HepG2 (cell line): Measurements from ENCODE around the gene DEFB124. TPM values are rescaled to one million over a fixed set of nuclear protein-coding genes. Genes with fewer than 3 reads are reported as not detected.
A peak's percentile ranks its signal among the peaks of the same experiment; 100 is the strongest.

Source experiments
- ATF7-NPFF ChIP-seq: sonication (generic); formaldehyde crosslinking; IDR thresholded peaks from 2 replicates; pipeline ENCODE4 v1.8.1; 2023; ENCODE audit warnings: mild to moderate bottlenecking, low read depth, missing genetic modification reagents, moderate library complexity
- GMEB2 ChIP-seq: IDR thresholded peaks from 2 replicates; pipeline ENCODE4 v1.6.1; 2016; ENCODE audit warnings: missing biosample characterization, missing genetic modification reagents, low read depth
- HMG20A ChIP-seq: IDR thresholded peaks from 2 replicates; pipeline ENCODE4 v1.6.1; 2016; ENCODE audit warnings: borderline replicate concordance
- HNRNPLL ChIP-seq: fragments of 200-400 bp; formaldehyde crosslinking; IDR thresholded peaks from 2 replicates; pipeline ENCODE4 v1.6.1; 2017; ENCODE audit warnings: mild to moderate bottlenecking, low read depth, low read length; ENCODE audit not compliant: poor library complexity, severe bottlenecking
- MED8 ChIP-seq: sonication (generic); formaldehyde crosslinking; IDR thresholded peaks from 2 replicates; pipeline ENCODE4 v1.8.1; 2023; ENCODE audit warnings: mild to moderate bottlenecking, missing genetic modification reagents; ENCODE audit not compliant: insufficient replicate concordance
- NFYB ChIP-seq: sonication (generic); formaldehyde crosslinking; IDR thresholded peaks from 2 replicates; pipeline ENCODE4 v1.4.0; 2020; ENCODE audit warnings: missing genetic modification reagents
- NFYC ChIP-seq: IDR thresholded peaks from 2 replicates; pipeline ENCODE4 v1.6.1; 2016; ENCODE audit warnings: missing genetic modification reagents, missing compliant biosample characterization
- POGZ ChIP-seq: sonication (generic); formaldehyde crosslinking; IDR thresholded peaks from 2 replicates; pipeline ENCODE4 v1.4.0; 2020; ENCODE audit warnings: mild to moderate bottlenecking, missing genetic modification reagents
- POLR2AphosphoS5 ChIP-seq: IDR thresholded peaks from 2 replicates; pipeline ENCODE4 v1.6.1; 2012; ENCODE audit warnings: low read depth, low read length
- TGIF2 ChIP-seq: IDR thresholded peaks from 2 replicates; pipeline ENCODE4 v1.6.1; 2016; ENCODE audit warnings: control low read depth, missing compliant biosample characterization
- ZMYM3 ChIP-seq: sonication (generic); formaldehyde crosslinking; IDR thresholded peaks from 2 replicates; pipeline ENCODE4 v1.5.1; 2020; ENCODE audit warnings: mild to moderate bottlenecking, missing genetic modification reagents
- ZNF275 ChIP-seq: sonication (generic); formaldehyde crosslinking; IDR thresholded peaks from 2 replicates; pipeline ENCODE4 v1.8.0; 2022; ENCODE audit warnings: missing genetic modification reagents, mild to moderate bottlenecking, inconsistent platforms, borderline replicate concordance
- ZNF468 ChIP-seq: sonication (generic); formaldehyde crosslinking; IDR thresholded peaks from 2 replicates; pipeline ENCODE4 v1.8.0; 2022; ENCODE audit warnings: mild to moderate bottlenecking, moderate library complexity, missing genetic modification reagents
- ZNF775 ChIP-seq: sonication (generic); formaldehyde crosslinking; IDR thresholded peaks from 2 replicates; pipeline ENCODE4 v1.4.0; 2020; ENCODE audit warnings: missing genetic modification reagents, mild to moderate bottlenecking, moderate library complexity, borderline replicate concordance
- ZNF792 ChIP-seq: IDR thresholded peaks from 2 replicates; pipeline ENCODE4 v1.6.1; 2016
- ZNF816 ChIP-seq: sonication (generic); formaldehyde crosslinking; IDR thresholded peaks from 2 replicates; pipeline ENCODE4 v1.8.0; 2022; ENCODE audit warnings: missing genetic modification reagents, mild to moderate bottlenecking, borderline replicate concordance
- ZNF891 ChIP-seq: sonication (generic); formaldehyde crosslinking; IDR thresholded peaks from 2 replicates; pipeline ENCODE4 v1.5.0; 2020; ENCODE audit warnings: mild to moderate bottlenecking, missing genetic modification reagents
- polyA plus RNA-seq, 8 experiments: library from polyadenylated mRNA; depleted of rRNA in 3 of 8; stranded (reverse) in 7 of 8; unstranded in 1 of 8; fragments of >200 nt; fragmentation: Illumina TruSeq in 4 of 8; extraction: Trizol in 4 of 8; gene quantifications; 2 replicates each; pipeline versions ENCODE4 v1.2.1 to v1.2.3, GENCODE V29; 2011 to 2016; ENCODE audit warnings: low read depth in 4 of 8, missing spikeins in 1 of 8, mixed read lengths in 1 of 8; ENCODE audit not compliant: insufficient read depth in 1 of 8
- total RNA-seq, 5 experiments: library from RNA; depleted of rRNA; stranded (reverse); fragments of >200 nt; fragmentation: Illumina TruSeq; extraction: Trizol; gene quantifications; 2 replicates each; pipeline ENCODE4 v1.2.3, GENCODE V29; 2016; ENCODE audit warnings: low read depth in 1 of 5
- TF ChIP-seq, protein P1 (sequence below): sonication (generic); formaldehyde crosslinking; conservative IDR thresholded peaks from 2 replicates; pipeline ENCODE4 v1.8.0; 2022; ENCODE audit warnings: missing genetic modification reagents
- TF ChIP-seq, protein P2 (sequence below): sonication (generic); formaldehyde crosslinking; IDR thresholded peaks from 2 replicates; pipeline ENCODE4 v1.5.1; 2020; ENCODE audit warnings: mild to moderate bottlenecking, missing genetic modification reagents, borderline replicate concordance

Gene DEFB124
- total and polyA plus RNA-seq, 2 of the 13 experiments (the other 11 are each of a cell fraction or from before 2014, with no cell fraction given) = not detected

DNA sequence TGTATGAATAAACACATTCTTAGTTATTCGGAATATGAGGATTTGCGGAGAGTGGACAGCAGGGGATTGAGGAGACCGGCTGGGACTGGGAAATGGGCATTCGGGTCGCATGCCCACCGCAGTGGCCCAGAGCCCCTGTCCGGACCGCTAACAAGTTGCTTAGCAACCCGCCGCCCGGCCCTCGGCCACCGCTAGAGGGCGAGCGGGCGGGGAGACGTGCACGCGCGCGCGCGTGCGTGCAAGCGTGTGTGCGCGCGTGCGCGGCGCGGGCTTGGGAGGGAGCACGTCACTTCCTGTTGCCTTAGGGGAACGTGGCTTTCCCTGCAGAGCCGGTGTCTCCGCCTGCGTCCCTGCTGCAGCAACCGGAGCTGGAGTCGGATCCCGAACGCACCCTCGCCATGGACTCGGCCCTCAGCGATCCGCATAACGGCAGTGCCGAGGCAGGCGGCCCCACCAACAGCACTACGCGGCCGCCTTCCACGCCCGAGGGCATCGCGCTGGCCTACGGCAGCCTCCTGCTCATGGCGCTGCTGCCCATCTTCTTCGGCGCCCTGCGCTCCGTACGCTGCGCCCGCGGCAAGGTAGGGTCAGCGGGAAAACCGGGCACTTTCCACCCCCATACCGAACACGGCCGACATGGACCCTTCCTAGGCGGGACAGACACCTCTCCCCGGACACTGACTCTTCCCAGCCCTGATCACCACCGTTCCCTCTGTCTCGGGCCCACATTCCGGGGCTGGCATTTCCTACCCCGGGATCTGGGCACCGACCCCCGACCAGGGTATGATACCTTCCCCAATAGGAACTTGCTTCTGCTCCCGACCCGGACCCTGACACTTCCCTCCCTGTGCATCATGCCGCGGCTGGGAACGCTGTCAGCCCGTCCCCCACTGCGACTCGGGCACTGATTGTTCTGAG, 39.5 kb upstream of the DEFB124 start, which contains the start of gene HM13 (continued):
- peak; percentile 41 for TF ChIP-seq MED8 (CRISPR knock-in tag)
- peak; percentile 81 for TF ChIP-seq POGZ
- TF ChIP-seq NFYC (CRISPR knock-in tag) = 0 out of 2 replicates have a peak, but pooled peaks have one; percentile 20
- peak; percentile 99 for TF ChIP-seq POLR2AphosphoS5
- peak; percentile 98 for TF ChIP-seq HNRNPLL
- TF ChIP-seq ZNF775 (CRISPR knock-in tag) = no peak
- peak; percentile 96; the same call in 1 of the 2 replicates for TF ChIP-seq ZNF468 (CRISPR knock-in tag)
- TF ChIP-seq NFYB (CRISPR knock-in tag) = peak; percentile 57; the same call in 1 of the 2 replicates
- TF ChIP-seq ZNF891 (CRISPR knock-in tag) = peak; percentile 96
- TF ChIP-seq HMG20A (CRISPR knock-in tag) = no peak
- TF ChIP-seq ZNF792 (CRISPR knock-in tag) = peak; percentile 83
- TF ChIP-seq, protein P1, sequence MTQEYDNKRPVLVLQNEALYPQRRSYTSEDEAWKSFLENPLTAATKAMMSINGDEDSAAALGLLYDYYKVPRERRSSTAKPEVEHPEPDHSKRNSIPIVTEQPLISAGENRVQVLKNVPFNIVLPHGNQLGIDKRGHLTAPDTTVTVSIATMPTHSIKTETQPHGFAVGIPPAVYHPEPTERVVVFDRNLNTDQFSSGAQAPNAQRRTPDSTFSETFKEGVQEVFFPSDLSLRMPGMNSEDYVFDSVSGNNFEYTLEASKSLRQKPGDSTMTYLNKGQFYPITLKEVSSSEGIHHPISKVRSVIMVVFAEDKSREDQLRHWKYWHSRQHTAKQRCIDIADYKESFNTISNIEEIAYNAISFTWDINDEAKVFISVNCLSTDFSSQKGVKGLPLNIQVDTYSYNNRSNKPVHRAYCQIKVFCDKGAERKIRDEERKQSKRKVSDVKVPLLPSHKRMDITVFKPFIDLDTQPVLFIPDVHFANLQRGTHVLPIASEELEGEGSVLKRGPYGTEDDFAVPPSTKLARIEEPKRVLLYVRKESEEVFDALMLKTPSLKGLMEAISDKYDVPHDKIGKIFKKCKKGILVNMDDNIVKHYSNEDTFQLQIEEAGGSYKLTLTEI = no peak
- TF ChIP-seq ZNF275 (CRISPR knock-in tag) = peak; percentile 98; the same call in 1 of the 2 replicates
- TF ChIP-seq TGIF2 (CRISPR knock-in tag) = peak; percentile 97
- peak; percentile 98 for TF ChIP-seq ATF7-NPFF
- TF ChIP-seq GMEB2 (CRISPR knock-in tag) = peak; percentile 88
- no peak for TF ChIP-seq ZNF816 (CRISPR knock-in tag)
- TF ChIP-seq ZMYM3 (CRISPR knock-in tag) = peak; percentile 26
- TF ChIP-seq, protein P2, sequence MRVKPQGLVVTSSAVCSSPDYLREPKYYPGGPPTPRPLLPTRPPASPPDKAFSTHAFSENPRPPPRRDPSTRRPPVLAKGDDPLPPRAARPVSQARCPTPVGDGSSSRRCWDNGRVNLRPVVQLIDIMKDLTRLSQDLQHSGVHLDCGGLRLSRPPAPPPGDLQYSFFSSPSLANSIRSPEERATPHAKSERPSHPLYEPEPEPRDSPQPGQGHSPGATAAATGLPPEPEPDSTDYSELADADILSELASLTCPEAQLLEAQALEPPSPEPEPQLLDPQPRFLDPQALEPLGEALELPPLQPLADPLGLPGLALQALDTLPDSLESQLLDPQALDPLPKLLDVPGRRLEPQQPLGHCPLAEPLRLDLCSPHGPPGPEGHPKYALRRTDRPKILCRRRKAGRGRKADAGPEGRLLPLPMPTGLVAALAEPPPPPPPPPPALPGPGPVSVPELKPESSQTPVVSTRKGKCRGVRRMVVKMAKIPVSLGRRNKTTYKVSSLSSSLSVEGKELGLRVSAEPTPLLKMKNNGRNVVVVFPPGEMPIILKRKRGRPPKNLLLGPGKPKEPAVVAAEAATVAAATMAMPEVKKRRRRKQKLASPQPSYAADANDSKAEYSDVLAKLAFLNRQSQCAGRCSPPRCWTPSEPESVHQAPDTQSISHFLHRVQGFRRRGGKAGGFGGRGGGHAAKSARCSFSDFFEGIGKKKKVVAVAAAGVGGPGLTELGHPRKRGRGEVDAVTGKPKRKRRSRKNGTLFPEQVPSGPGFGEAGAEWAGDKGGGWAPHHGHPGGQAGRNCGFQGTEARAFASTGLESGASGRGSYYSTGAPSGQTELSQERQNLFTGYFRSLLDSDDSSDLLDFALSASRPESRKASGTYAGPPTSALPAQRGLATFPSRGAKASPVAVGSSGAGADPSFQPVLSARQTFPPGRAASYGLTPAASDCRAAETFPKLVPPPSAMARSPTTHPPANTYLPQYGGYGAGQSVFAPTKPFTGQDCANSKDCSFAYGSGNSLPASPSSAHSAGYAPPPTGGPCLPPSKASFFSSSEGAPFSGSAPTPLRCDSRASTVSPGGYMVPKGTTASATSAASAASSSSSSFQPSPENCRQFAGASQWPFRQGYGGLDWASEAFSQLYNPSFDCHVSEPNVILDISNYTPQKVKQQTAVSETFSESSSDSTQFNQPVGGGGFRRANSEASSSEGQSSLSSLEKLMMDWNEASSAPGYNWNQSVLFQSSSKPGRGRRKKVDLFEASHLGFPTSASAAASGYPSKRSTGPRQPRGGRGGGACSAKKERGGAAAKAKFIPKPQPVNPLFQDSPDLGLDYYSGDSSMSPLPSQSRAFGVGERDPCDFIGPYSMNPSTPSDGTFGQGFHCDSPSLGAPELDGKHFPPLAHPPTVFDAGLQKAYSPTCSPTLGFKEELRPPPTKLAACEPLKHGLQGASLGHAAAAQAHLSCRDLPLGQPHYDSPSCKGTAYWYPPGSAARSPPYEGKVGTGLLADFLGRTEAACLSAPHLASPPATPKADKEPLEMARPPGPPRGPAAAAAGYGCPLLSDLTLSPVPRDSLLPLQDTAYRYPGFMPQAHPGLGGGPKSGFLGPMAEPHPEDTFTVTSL (CRISPR knock-in tag) = peak; percentile 78; the same call in 1 of the 2 replicates
